WTC11 (cell line): Measurements from ENCODE around the gene MND1. TPM values are rescaled to one million over a fixed set of nuclear protein-coding genes. Genes with fewer than 3 reads are reported as not detected.

Source experiments
- ATAC-seq: fragments of 200-7000 bp; cut with Tn5 transposase; 2 replicates; pipeline ENCODE4 v1.10.0; 2021; ENCODE audit warnings: mild to moderate bottlenecking, moderate library complexity
- CTCF ChIA-PET: fragments of 300-600 bp; sonication (Branson Sonifier 250); formaldehyde crosslinking; loops from one replicate; lab custom pipeline; 2021; ENCODE audit warnings: antibody characterized with exemption; lab: Charles Lee
- POLR2A ChIA-PET: fragments of 350-600 bp; sonication (Branson Sonifier 250); formaldehyde crosslinking; loops from one replicate; lab custom pipeline; 2021; ENCODE audit warnings: antibody characterized with exemption; lab: Charles Lee
- DNase-seq: peaks from one replicate; pipeline ENCODE4 v3.0.0; 2021; ENCODE audit warnings: low spot score
- H3K27ac Mint-ChIP-seq: 2 replicates; pipeline ENCODE4 v1.8.0; 2021; ENCODE audit warnings: mixed read lengths
- H3K27me3 Mint-ChIP-seq: 2 replicates; pipeline ENCODE4 v1.8.0; 2021; ENCODE audit warnings: low read depth, mild to moderate bottlenecking, moderate library complexity, mixed read lengths
- H3K36me3 Mint-ChIP-seq: 2 replicates; pipeline ENCODE4 v1.8.0; 2021; ENCODE audit warnings: mixed read lengths
- H3K4me1 Mint-ChIP-seq: 2 replicates; pipeline ENCODE4 v1.8.0; 2022; ENCODE audit warnings: mixed read lengths
- H3K4me3 Mint-ChIP-seq: 2 replicates; pipeline ENCODE4 v1.8.0; 2021; ENCODE audit warnings: mild to moderate bottlenecking, moderate library complexity, mixed read lengths
- H3K9me3 Mint-ChIP-seq: 2 replicates; pipeline ENCODE4 v1.8.0; 2021; ENCODE audit warnings: mixed read lengths
- ATF3 ChIP-seq: sonication (generic); formaldehyde crosslinking; conservative IDR thresholded peaks from 2 replicates; pipeline ENCODE4 v1.8.1; 2022; ENCODE audit warnings: mild to moderate bottlenecking, missing genetic modification reagents
- CREB1 ChIP-seq: sonication (generic); formaldehyde crosslinking; IDR thresholded peaks from 2 replicates; pipeline ENCODE4 v1.8.0; 2023; ENCODE audit warnings: mild to moderate bottlenecking, missing genetic modification reagents
- CTCF ChIP-seq: fragments of 200-600 bp; IDR thresholded peaks from 2 replicates; pipeline ENCODE4 v1.8.0; 2022; ENCODE audit warnings: antibody characterized with exemption
- GABPB1 ChIP-seq: sonication (generic); formaldehyde crosslinking; IDR thresholded peaks from 2 replicates; pipeline ENCODE4 v1.8.1; 2023; ENCODE audit warnings: mild to moderate bottlenecking, missing genetic modification reagents
- HMGXB4 ChIP-seq: sonication (generic); formaldehyde crosslinking; IDR thresholded peaks from 2 replicates; pipeline ENCODE4 v1.8.1; 2023; ENCODE audit warnings: mild to moderate bottlenecking, moderate library complexity, missing genetic modification reagents
- IRF2 ChIP-seq: sonication (generic); formaldehyde crosslinking; IDR thresholded peaks from 2 replicates; pipeline ENCODE4 v1.8.0; 2022; ENCODE audit warnings: low read depth, missing genetic modification reagents, borderline replicate concordance
- NFATC4 ChIP-seq: fragments of 250-450 bp; sonication (Bioruptor Pico); IDR thresholded peaks from 2 replicates; pipeline ENCODE4 v1.9.0; 2021; ENCODE audit warnings: mild to moderate bottlenecking
- NR3C1 ChIP-seq: sonication (generic); formaldehyde crosslinking; conservative IDR thresholded peaks from 2 replicates; pipeline ENCODE4 v1.8.1; 2023; ENCODE audit warnings: low read depth, mild to moderate bottlenecking, missing genetic modification reagents
- USF2 ChIP-seq: sonication (generic); formaldehyde crosslinking; IDR thresholded peaks from 2 replicates; pipeline ENCODE4 v1.8.1; 2023; ENCODE audit warnings: mild to moderate bottlenecking, missing genetic modification reagents, moderate library complexity
- ZBTB21 ChIP-seq: sonication (generic); formaldehyde crosslinking; IDR thresholded peaks from 2 replicates; pipeline ENCODE4 v1.8.1; 2023; ENCODE audit warnings: mild to moderate bottlenecking, missing genetic modification reagents, borderline replicate concordance
- ZNF219 ChIP-seq: sonication (generic); formaldehyde crosslinking; IDR thresholded peaks from 2 replicates; pipeline ENCODE4 v1.8.0; 2023; ENCODE audit warnings: missing genetic modification reagents, mild to moderate bottlenecking, borderline replicate concordance
- ZNF281 ChIP-seq: sonication (generic); formaldehyde crosslinking; IDR thresholded peaks from 2 replicates; pipeline ENCODE4 v1.8.0; 2023; ENCODE audit warnings: mild to moderate bottlenecking, missing genetic modification reagents
- ZNF317 ChIP-seq: sonication (generic); formaldehyde crosslinking; IDR thresholded peaks from 2 replicates; pipeline ENCODE4 v1.8.1; 2023; ENCODE audit warnings: low read depth, mild to moderate bottlenecking, moderate library complexity, missing genetic modification reagents, borderline replicate concordance
- ZNF532 ChIP-seq: fragments of 250-450 bp; sonication (Bioruptor Pico); IDR thresholded peaks from 2 replicates; pipeline ENCODE4 v1.9.0; 2021; ENCODE audit warnings: mild to moderate bottlenecking, borderline replicate concordance
- total RNA-seq: library from RNA; stranded (reverse); gene quantifications from 3 replicates; pipeline ENCODE4 v1.2.3, GENCODE V29; 2021

MND1 gene
- total RNA-seq, 1 experiment from 2014 or later: 36.0 TPM

- POLR2A ChIA-PET: no interaction called here
Measured at GRCh38 chr4:153440475-153440874, 96.0 kb downstream of the MND1 start.

GRCh38 chr4:153447175-153447905, 102.9 kb downstream of the MND1 start:
- CTCF ChIA-PET: interaction anchor here (1.0 to 1.2 kb wide), 4 partner anchors 14 to 303 kb away, joined by 3 to 5 read pairs (median 4); partner anchors contain the start of gene TMEM131L
- POLR2A ChIA-PET: no interaction called here
- DNase-seq (no peak), ATAC-seq (no peak)
- H3K27me3 Mint-ChIP-seq: peaks cover 3% of the 10 kb centered on the region; the same call in 1 of the 2 replicates
- no peaks in the 10 kb centered on the region for H3K9me3 Mint-ChIP-seq
- no peak overlapping the region for H3K4me3 Mint-ChIP-seq
- H3K4me1 Mint-ChIP-seq: peaks cover 17% of the 10 kb centered on the region
- H3K27ac Mint-ChIP-seq: no peak overlapping the region
- no peaks in the 10 kb centered on the region for H3K36me3 Mint-ChIP-seq
- TF ChIP-seq ZNF281 (no peak), CREB1 (CRISPR knock-in tag) (no peak), ZNF532 (no peak), GABPB1 (CRISPR knock-in tag) (no peak), ATF3 (CRISPR knock-in tag) (no peak), ZNF219 (CRISPR knock-in tag) (no peak)

More at GRCh38 chr4:153440475-153440874, 96.0 kb downstream of the MND1 start:
- CTCF ChIA-PET: no interaction called here
- Mint-ChIP-seq H3K4me1 (no peaks in the 10 kb centered on the region; the same call in 1 of the 2 replicates), H3K27ac (no peak overlapping the region), H3K9me3 (no peaks in the 10 kb centered on the region), H3K4me3 (no peak overlapping the region), H3K27me3 (no peaks in the 10 kb centered on the region), H3K36me3 (no peaks in the 10 kb centered on the region)
- DNase-seq (no peak), ATAC-seq (no peak)
- TF ChIP-seq CTCF: no peak
- no peak for TF ChIP-seq NR3C1
- TF ChIP-seq NFATC4: no peak
- TF ChIP-seq HMGXB4 (CRISPR knock-in tag): no peak
- no peak for TF ChIP-seq ZNF317 (CRISPR knock-in tag)
- TF ChIP-seq USF2: no peak
- TF ChIP-seq ZBTB21 (CRISPR knock-in tag): no peak
- TF ChIP-seq IRF2 (CRISPR knock-in tag): no peak
